AG04449 (cell line): ENCODE results near the gene ARHGEF25.

ENCODE experiments used
- CTCF ChIA-PET: fragments of 350-600 bp; formaldehyde crosslinking; extraction: SDS; loops from one replicate; lab custom pipeline; 2021; ENCODE audit warnings: antibody characterized with exemption; lab: Yijun Ruan, JAX
- POLR2A ChIA-PET: fragments of 400-600, 350-600 bp; formaldehyde crosslinking; extraction: SDS; loops from one replicate; lab custom pipeline; 2020; ENCODE audit warnings: antibody characterized with exemption, inconsistent platforms; lab: Yijun Ruan, JAX
- DNase-seq: peaks from one replicate; pipeline ENCODE4 v3.0.0-alpha.2; 2010; ENCODE audit warnings: low read depth, low spot score
- H3K4me3 ChIP-seq: 2 replicates; pipeline ENCODE4 v1.5.1; 2011; ENCODE audit warnings: low read depth, mild to moderate bottlenecking, control low read depth, low read length
- TF ChIP-seq, protein P1 (sequence below): IDR thresholded peaks from one replicate; pipeline ENCODE4 v1.5.1; 2011; ENCODE audit warnings: mild to moderate bottlenecking, moderate library complexity, low read length, control low read depth, inconsistent platforms; ENCODE audit not compliant: insufficient read depth; ENCODE audit errors: missing control alignments

The ARHGEF25 gene

DNA sequence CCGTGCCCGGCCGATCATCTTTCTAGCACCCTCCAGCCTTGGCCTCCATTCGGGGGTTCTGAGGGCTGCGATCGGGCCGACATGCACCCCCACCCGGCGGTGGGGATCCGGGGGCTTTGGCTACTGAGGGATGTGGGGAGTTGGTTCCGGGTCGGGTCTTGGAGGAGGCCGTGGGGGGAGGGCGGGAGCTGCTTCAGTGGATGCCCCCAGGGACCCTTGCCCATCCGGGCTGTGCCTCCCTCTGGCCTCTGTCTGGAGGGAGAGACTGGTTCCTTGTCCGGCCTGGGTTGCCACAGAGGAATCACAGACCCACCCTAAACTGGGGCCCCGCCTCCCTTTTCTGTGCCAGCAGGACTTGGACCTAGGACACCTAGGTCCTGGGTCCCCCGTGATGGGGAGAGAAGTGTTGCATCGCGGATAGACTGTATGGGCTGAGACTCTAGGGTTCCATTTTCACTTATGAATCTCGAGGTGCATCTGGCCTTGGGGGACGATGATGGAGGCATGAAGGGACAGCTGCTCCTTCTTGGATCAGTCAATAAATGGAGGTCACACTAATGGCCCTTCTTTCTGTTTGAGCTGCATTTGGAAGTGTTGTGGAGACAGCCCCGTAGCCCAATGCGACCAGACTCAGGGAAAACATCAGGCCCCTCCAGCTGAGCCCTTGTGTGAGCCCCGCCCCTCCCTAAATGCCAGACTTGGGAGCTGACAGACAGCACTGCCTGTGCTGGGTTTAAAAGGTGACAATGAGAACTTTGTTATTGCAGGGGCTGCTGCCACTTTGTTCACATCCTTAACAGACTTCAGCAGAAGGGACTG, 6.0 kb upstream of the ARHGEF25 start:
- peak overlapping the region; percentile 71 for H3K4me3 ChIP-seq
- TF ChIP-seq, protein P1, sequence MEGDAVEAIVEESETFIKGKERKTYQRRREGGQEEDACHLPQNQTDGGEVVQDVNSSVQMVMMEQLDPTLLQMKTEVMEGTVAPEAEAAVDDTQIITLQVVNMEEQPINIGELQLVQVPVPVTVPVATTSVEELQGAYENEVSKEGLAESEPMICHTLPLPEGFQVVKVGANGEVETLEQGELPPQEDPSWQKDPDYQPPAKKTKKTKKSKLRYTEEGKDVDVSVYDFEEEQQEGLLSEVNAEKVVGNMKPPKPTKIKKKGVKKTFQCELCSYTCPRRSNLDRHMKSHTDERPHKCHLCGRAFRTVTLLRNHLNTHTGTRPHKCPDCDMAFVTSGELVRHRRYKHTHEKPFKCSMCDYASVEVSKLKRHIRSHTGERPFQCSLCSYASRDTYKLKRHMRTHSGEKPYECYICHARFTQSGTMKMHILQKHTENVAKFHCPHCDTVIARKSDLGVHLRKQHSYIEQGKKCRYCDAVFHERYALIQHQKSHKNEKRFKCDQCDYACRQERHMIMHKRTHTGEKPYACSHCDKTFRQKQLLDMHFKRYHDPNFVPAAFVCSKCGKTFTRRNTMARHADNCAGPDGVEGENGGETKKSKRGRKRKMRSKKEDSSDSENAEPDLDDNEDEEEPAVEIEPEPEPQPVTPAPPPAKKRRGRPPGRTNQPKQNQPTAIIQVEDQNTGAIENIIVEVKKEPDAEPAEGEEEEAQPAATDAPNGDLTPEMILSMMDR, result no peak
- DNase-seq, result no peak
- POLR2A ChIA-PET, result interaction anchor here (1.2 kb wide), 1 partner anchor 9 kb away, joined by 4 read pairs; no protein-coding TSS in a partner anchor
- CTCF ChIA-PET, result interaction anchor here (0.8 to 5.0 kb wide), 7 partner anchors 9 to 28 kb away, joined by 3 to 35 read pairs (median 5); partner anchors contain the start of gene B4GALNT1

DNA sequence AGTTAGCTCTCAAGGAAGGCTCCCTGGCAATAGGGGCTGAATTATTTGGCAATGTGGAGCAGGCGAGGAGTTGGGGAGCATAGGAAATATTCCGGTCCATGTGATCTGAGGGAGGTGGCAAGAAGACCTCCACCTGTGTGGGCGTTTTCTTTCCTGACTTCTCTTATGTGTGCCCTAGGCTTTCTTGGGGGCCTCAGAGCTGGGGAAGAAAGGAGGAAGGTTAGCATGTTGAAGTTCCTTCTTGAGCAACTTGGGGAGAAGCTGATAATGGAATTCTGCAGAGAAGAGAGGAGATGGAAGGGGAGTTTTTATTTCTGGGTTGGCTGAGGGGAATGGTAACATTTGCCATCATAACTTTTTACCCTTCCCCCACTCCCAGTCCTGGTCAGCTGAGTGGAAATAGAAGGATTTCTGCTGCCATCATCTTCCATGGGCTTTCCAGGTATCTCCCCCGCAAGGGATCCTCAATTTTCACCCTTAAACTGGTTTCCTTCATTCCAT, 5.4 kb upstream of the ARHGEF25 start:
- H3K4me3 ChIP-seq, result peak overlapping the region; percentile 71
- POLR2A ChIA-PET, result interaction anchor here (1.2 kb wide), 1 partner anchor 9 kb away, joined by 4 read pairs; no protein-coding TSS in a partner anchor
- TF ChIP-seq, protein P1, result no peak
- DNase-seq, result no peak
- CTCF ChIA-PET, result interaction anchor here (0.8 to 5.0 kb wide), 8 partner anchors 8 to 27 kb away, joined by 3 to 35 read pairs (median 5); partner anchors contain the start of gene B4GALNT1

DNA sequence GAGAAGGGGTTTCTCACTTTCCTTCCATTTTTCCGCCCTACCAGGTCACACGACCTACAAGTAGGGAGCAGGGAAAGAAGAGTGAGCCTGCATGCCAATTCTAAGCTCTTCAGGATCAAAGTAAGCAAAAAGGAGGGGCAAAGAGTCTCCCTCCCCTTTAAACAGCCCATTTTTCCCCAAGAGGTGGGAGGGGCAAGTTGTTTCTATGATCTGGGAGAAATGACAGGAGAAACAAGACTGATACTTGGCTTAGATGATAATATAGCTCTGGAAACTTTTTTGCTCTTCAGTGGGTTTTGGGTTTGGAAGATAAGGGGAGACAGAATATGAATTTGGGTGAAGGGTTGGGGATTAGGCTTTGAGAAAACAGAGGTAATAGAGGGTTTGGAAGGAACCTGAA, 4.8 kb upstream of the ARHGEF25 start:
- H3K4me3 ChIP-seq, result no peak overlapping the region
- ChIA-PET POLR2A (no interaction called here), CTCF (interaction anchor here (1.1 to 5.0 kb wide), 5 partner anchors 14 to 27 kb away, joined by 3 to 35 read pairs (median 5); partner anchors contain the start of gene B4GALNT1)
- TF ChIP-seq, protein P1, result no peak
- DNase-seq, result no peak

DNA sequence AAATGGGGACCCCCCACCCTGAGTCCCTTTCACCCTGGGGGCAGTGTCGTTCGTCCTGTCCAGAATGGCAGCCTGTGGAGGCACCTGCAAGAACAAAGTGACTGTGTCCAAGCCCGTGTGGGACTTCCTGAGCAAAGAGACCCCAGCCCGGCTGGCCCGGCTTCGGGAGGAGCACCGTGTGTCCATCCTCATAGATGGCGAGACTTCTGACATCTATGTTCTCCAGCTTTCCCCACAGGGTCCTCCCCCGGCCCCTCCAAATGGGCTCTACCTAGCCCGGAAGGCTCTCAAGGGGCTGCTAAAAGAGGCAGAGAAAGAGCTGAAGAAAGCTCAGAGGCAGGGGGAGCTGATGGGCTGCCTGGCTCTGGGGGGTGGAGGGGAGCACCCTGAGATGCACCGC, 4.4 kb upstream of the ARHGEF25 start:
- ChIA-PET CTCF (interaction anchor here (1.1 to 5.0 kb wide), 5 partner anchors 13 to 26 kb away, joined by 3 to 35 read pairs (median 8); partner anchors contain the start of gene B4GALNT1), POLR2A (no interaction called here)
- TF ChIP-seq, protein P1, result no peak
- no peak for DNase-seq
- H3K4me3 ChIP-seq, result no peak overlapping the region

DNA sequence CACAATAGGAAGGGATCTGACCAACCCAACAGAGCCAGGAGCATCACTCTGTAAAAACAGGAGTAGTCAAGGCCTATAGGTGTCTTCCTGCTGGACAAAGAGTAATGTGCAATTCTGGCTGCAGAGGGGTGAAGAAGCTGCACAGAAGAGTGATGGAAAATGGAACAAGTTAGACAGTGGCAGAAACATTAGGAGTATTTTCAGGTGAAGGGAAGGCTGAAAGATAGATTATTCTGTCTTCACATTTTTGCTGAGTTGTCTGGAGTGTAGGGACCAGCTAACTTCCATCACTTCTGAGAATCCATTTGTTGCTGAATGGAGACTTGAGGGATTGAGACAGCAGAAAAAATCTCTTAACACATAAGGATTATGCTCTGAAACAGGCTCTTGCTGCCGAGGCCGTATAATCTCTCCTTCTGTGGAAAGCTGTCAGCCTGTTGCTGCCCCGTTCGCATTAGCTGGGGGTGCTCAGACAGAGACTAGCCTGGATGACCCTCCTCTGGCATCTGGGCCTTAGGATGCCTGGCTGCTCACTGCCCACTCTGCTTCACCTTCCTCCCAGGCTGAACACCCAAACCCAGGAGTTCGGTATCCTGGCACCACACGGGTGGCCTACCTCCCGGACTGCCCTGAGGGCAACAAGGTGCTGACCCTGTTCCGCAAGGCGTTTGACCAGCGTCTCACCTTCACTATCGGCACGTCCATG, 3.1 kb upstream of the ARHGEF25 start:
- TF ChIP-seq, protein P1, result no peak
- ChIA-PET CTCF (interaction anchor here (1.1 to 9.9 kb wide), 6 partner anchors 13 to 25 kb away, joined by 3 to 113 read pairs (median 6); partner anchors contain the start of gene B4GALNT1), POLR2A (no interaction called here)
- no peak overlapping the region for H3K4me3 ChIP-seq
- no peak for DNase-seq
